ENCODE measurements around the gene MINDY3.

The MINDY3 gene

GRCh38 chr10:15863323-15863722, 3.0 kb upstream of the MINDY3 start:
- H3K27me3 ChIP-seq (replicated peaks): no peaks in the 10 kb centered on the region
- in situ Hi-C loops (cut with HindIII; ENCODE audit: low pct_ligation_motif_present, low sequenced_read_pairs): no loop called here
- no peaks in the 10 kb centered on the region for H3K36me3 ChIP-seq (replicated peaks)
- DNase-seq: no peak
- no peak overlapping the region for H3K27ac ChIP-seq
- no peak for TF ChIP-seq CTCF (IDR thresholded peaks at IDR 0.05; ENCODE audit: low read depth, low read length, missing control alignments)
- no peak overlapping the region for H3K4me3 ChIP-seq (ENCODE audit: low read depth, low read length)

DNA sequence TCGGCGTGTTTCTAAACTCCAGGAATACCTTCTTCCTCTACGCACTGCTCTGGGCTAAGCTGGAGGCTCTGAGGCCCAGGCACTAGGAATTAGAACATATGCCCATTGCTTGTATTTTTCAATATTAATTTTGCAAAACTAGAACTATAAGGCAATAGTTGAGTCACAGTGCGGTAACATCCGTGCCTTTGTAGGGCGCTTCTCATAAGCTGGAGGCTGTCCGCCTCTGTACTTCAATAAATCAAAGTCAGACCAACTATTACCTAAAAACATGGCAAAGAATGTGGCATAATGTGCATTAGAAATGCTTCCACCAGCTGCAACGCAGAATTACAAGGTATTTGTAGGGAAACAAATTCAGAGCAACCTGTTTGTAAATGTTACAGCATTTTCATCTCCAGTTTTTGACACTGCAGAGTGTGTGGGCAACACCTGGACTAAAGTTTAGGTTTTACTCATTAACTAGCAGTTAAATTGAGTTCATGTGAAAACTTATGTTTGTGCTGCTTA, 440 bp upstream of the MINDY3 start:
- TF ChIP-seq CTCF (IDR thresholded peaks at IDR 0.05; ENCODE audit: low read depth, low read length, missing control alignments): no peak
- Histone ChIP-seq H3K27me3 (replicated peaks) (no peaks in the 10 kb centered on the region), H3K4me3 (ENCODE audit: low read depth, low read length) (peak overlapping the region; percentile 93), H3K27ac (peak overlapping the region; percentile 12), H3K36me3 (replicated peaks) (no peaks in the 10 kb centered on the region)
- in situ Hi-C loops (cut with HindIII; ENCODE audit: low pct_ligation_motif_present, low sequenced_read_pairs): no loop called here
- DNase-seq: no peak

- in situ Hi-C loops (cut with HindIII; ENCODE audit: low pct_ligation_motif_present, low sequenced_read_pairs): no loop called here
- Histone ChIP-seq H3K27ac (no peak overlapping the region), H3K27me3 (replicated peaks) (no peaks in the 10 kb centered on the region), H3K36me3 (replicated peaks) (no peaks in the 10 kb centered on the region), H3K4me3 (ENCODE audit: low read depth, low read length) (peak overlapping the region; percentile 93)
- no peak for DNase-seq
- no peak for TF ChIP-seq CTCF (IDR thresholded peaks at IDR 0.05; ENCODE audit: low read depth, low read length, missing control alignments)
Observed at GRCh38 chr10:15859509-15859905, 800 bp downstream of the MINDY3 start.

DNA sequence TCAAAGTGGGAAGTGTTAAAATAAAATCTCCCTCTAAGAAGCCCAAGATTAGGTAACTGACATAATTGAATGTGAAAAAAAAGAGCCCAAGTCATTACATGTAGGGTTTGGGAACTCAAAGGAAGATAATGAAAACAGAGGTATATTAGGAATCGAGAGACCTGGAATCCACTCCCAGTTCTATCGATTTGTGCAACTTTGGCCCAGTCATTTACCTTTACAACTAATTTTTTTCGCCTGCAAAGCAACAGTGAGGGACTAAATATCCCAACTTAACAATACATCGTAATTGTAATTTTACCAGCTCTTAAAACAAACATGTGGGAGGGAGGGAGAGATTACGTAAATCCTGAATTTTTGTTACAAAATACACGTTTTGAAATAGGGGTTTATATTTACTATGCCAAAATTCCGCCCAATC, 1.4 kb downstream of the MINDY3 start:
- in situ Hi-C loops (cut with HindIII; ENCODE audit: low pct_ligation_motif_present, low sequenced_read_pairs): no loop called here
- no peak overlapping the region for H3K27ac ChIP-seq
- no peak for DNase-seq
- H3K4me3 ChIP-seq (ENCODE audit: low read depth, low read length): peak overlapping the region; percentile 93
- no peaks in the 10 kb centered on the region for H3K27me3 ChIP-seq (replicated peaks)
- no peak for TF ChIP-seq CTCF (IDR thresholded peaks at IDR 0.05; ENCODE audit: low read depth, low read length, missing control alignments)
- no peaks in the 10 kb centered on the region for H3K36me3 ChIP-seq (replicated peaks)

- H3K4me3 ChIP-seq (ENCODE audit: low read depth, low read length): no peak overlapping the region
- no peak for DNase-seq
Observed at GRCh38 chr10:15857107-15857575, 3.2 kb downstream of the MINDY3 start.

More at GRCh38 chr10:15857107-15857575, 3.2 kb downstream of the MINDY3 start:
- in situ Hi-C loops (cut with HindIII; ENCODE audit: low pct_ligation_motif_present, low sequenced_read_pairs): no loop called here
- no peak for TF ChIP-seq CTCF (IDR thresholded peaks at IDR 0.05; ENCODE audit: low read depth, low read length, missing control alignments)
- Histone ChIP-seq H3K27me3 (replicated peaks) (no peaks in the 10 kb centered on the region), H3K36me3 (replicated peaks) (no peaks in the 10 kb centered on the region), H3K27ac (no peak overlapping the region)

Data from brain microvascular endothelial cell (primary cell).